ENCODE results near the gene ATP7B. TPM values are rescaled to one million over a fixed set of nuclear protein-coding genes. Genes with fewer than 3 reads are reported as not detected.

ATP7B gene
- total RNA-seq, 1 experiment from 2014 or later: 5.6 TPM

- no peak for TF ChIP-seq CTCF (IDR thresholded peaks at IDR 0.05; ENCODE audit: unreplicated experiment)
- peaks cover 19% of the 10 kb centered on the region for H3K9me3 Mint-ChIP-seq (ENCODE audit: low read depth, unreplicated experiment)
- H3K27me3 Mint-ChIP-seq (ENCODE audit: unreplicated experiment): no peaks in the 10 kb centered on the region
- no peak for DNase-seq
- peaks cover 35% of the 10 kb centered on the region for H3K36me3 Mint-ChIP-seq (ENCODE audit: insufficient read depth, unreplicated experiment)
- H3K27ac Mint-ChIP-seq (ENCODE audit: unreplicated experiment): no peak overlapping the region
- intact Hi-C loops (cut with micrococcal nuclease; ENCODE audit: unreplicated experiment): no loop called here
- CTCF ChIA-PET: no interaction called here
- H3K4me3 Mint-ChIP-seq (ENCODE audit: low read depth, unreplicated experiment): no peak overlapping the region
- BruUV-seq (replicated peaks): no TSS peak
- H3K4me1 Mint-ChIP-seq (ENCODE audit: low read depth, unreplicated experiment): no peaks in the 10 kb centered on the region
Measured at GRCh38 chr13:52025475-52026245, 14.4 kb upstream of the ATP7B start.

DNA sequence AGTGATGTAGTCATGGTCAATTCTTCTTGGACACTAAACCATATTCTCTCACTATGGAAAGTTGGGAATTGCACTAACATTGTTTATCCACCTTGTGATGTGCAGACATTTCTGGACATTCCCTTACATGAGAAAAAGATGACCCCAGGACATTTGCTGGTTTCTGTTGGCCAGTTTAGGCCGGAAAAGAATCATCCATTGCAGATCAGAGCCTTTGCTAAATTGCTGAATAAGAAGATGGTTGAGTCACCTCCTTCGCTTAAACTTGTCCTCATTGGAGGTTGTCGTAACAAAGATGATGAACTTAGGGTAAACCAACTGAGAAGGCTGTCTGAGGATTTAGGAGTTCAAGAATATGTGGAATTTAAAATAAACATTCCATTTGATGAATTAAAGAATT is 13.2 kb upstream of the ATP7B start, which contains the start of gene UTP14C:
TSS of gene UTP14C (plus strand) at position 211 of the 400 bp plus-strand sequence. CDS start 4,114 bp downstream, outside the sequence.
- DNase-seq: no peak
- TF ChIP-seq CTCF (IDR thresholded peaks at IDR 0.05; ENCODE audit: unreplicated experiment): no peak
- Mint-ChIP-seq H3K4me1 (ENCODE audit: low read depth, unreplicated experiment) (no peaks in the 10 kb centered on the region), H3K27me3 (ENCODE audit: unreplicated experiment) (no peaks in the 10 kb centered on the region), H3K9me3 (ENCODE audit: low read depth, unreplicated experiment) (peaks cover 19% of the 10 kb centered on the region), H3K36me3 (ENCODE audit: insufficient read depth, unreplicated experiment) (peaks cover 40% of the 10 kb centered on the region), H3K4me3 (ENCODE audit: low read depth, unreplicated experiment) (no peak within 1 kb of the TSS), H3K27ac (ENCODE audit: unreplicated experiment) (no peak within 1 kb of the TSS)
- CTCF ChIA-PET: no interaction called here
- no TSS peak for BruUV-seq (replicated peaks)
- intact Hi-C loops (cut with micrococcal nuclease; ENCODE audit: unreplicated experiment): no loop called here

DNA sequence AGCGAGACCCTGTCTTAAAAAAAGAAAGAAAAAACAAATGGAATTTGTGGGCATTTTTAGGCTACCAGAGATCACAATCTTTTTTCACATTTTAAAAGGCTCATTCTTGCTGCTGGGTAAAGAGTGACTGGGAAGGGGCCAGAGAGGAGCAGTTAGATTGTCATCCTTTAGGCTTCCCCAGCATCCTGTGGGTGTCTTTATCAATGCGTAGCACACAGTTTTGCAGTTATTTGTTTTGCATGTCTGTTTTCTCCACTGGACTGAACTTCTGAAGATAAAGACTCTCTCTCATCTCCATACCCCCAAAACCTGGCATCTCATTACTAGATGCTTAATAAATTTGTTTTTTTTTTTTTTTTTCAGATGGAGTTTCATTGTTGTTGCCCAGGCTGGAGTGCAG is 11.1 kb upstream of the ATP7B start:
- no peaks in the 10 kb centered on the region for H3K27me3 Mint-ChIP-seq (ENCODE audit: unreplicated experiment)
- peaks cover 16% of the 10 kb centered on the region for H3K9me3 Mint-ChIP-seq (ENCODE audit: low read depth, unreplicated experiment)
- intact Hi-C loops (cut with micrococcal nuclease; ENCODE audit: unreplicated experiment): no loop called here
- H3K27ac Mint-ChIP-seq (ENCODE audit: unreplicated experiment): no peak overlapping the region
- TF ChIP-seq CTCF (IDR thresholded peaks at IDR 0.05; ENCODE audit: unreplicated experiment): no peak
- BruUV-seq (replicated peaks): no TSS peak
- peaks cover 35% of the 10 kb centered on the region for H3K36me3 Mint-ChIP-seq (ENCODE audit: insufficient read depth, unreplicated experiment)
- CTCF ChIA-PET: no interaction called here
- no peaks in the 10 kb centered on the region for H3K4me1 Mint-ChIP-seq (ENCODE audit: low read depth, unreplicated experiment)
- no peak for DNase-seq
- no peak overlapping the region for H3K4me3 Mint-ChIP-seq (ENCODE audit: low read depth, unreplicated experiment)

DNA sequence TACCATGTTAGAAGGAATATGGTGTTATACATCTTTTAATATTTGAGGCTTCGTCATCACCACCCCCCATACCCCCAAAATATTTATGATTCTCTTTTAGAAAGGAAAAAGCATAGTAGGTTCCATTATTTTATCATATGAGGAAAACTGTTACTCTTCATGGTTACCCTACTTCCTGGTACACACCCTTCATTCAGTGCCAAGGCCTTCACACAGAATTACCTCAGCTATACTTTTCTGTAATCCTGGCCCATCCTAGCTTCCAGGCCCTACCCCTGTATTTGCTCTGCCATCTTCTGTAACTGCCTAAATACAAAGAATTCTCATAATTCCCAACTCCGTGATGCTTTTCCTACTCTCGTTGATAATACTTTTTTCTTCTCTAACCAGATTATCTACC is 8.9 kb upstream of the ATP7B start:
- Mint-ChIP-seq H3K9me3 (ENCODE audit: low read depth, unreplicated experiment) (peaks cover 2% of the 10 kb centered on the region), H3K27me3 (ENCODE audit: unreplicated experiment) (no peaks in the 10 kb centered on the region), H3K4me3 (ENCODE audit: low read depth, unreplicated experiment) (no peak overlapping the region), H3K27ac (ENCODE audit: unreplicated experiment) (no peak overlapping the region), H3K4me1 (ENCODE audit: low read depth, unreplicated experiment) (no peaks in the 10 kb centered on the region), H3K36me3 (ENCODE audit: insufficient read depth, unreplicated experiment) (peaks cover 14% of the 10 kb centered on the region)
- no TSS peak for BruUV-seq (replicated peaks)
- DNase-seq: no peak
- CTCF ChIA-PET: no interaction called here
- no peak for TF ChIP-seq CTCF (IDR thresholded peaks at IDR 0.05; ENCODE audit: unreplicated experiment)
- intact Hi-C loops (cut with micrococcal nuclease; ENCODE audit: unreplicated experiment): no loop called here
